Neural cell (in vitro differentiated cells): ENCODE measurements around the gene MIEF1.

Experiments
- EP300 ChIP-seq: fragments of 450-650 bp; conservative IDR thresholded peaks from 2 replicates; pipeline ENCODE4 v1.6.1; 2014; ENCODE audit warnings: antibody characterized with exemption, mild to moderate bottlenecking, moderate library complexity; ENCODE audit not compliant: poor library complexity, severe bottlenecking
- EZH2 ChIP-seq: fragments of 200-600, 300-800 bp; shearing (Covaris generic), sonication (generic); IDR thresholded peaks from 2 replicates; pipeline ENCODE4 v1.6.1; 2014; ENCODE audit warnings: antibody characterized with exemption, low read length, borderline replicate concordance, mild to moderate bottlenecking; ENCODE audit not compliant: insufficient read depth, poor library complexity, severe bottlenecking
- POLR2AphosphoS5 ChIP-seq: IDR thresholded peaks from 2 replicates; pipeline ENCODE4 v1.6.1; 2012
- RAD21 ChIP-seq: fragments of 450-650 bp; conservative IDR thresholded peaks from 2 replicates; pipeline ENCODE4 v1.6.1; 2014; ENCODE audit warnings: antibody characterized with exemption, mild to moderate bottlenecking, moderate library complexity
- TF ChIP-seq, protein P1 (sequence below): fragments of 450-650 bp; IDR thresholded peaks from 2 replicates; pipeline ENCODE4 v1.5.1; 2014; ENCODE audit warnings: antibody characterized with exemption, mild to moderate bottlenecking, moderate library complexity; ENCODE audit not compliant: poor library complexity, severe bottlenecking
- TF ChIP-seq, protein P2 (sequence below): IDR thresholded peaks from 2 replicates; pipeline ENCODE4 v1.6.1; 2012; ENCODE audit warnings: borderline replicate concordance

DNA sequence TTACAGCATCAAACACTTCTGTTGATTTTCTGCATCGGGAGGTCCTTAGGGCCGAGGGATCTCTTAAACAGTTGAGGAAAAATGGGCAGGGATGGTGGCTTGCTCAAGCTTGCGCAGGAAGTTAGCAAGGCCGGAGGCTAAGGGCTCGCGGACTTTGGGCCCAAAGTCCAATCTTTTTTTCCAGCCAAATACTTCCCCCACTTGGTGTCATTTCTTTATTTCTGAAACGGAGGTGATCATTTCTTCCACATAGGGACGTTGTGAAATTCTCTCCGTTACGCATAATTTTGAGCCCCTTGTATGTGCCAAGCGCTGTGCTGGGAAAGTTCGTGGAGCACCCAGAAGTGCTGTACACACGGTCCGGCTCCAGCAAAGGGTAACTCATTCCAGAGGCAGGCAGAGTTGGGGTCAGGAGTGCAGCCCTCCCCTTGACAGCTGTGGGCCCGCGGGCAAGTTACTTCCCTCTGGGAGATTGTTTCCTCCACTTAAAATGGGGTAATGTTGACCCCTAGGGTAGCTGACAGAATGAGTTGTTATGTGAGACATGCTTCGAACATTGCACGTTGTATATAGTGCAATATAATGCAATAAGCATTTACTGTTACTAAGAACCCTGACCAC lies 809 bp downstream of the MIEF1 start:
- TF ChIP-seq, protein P1, sequence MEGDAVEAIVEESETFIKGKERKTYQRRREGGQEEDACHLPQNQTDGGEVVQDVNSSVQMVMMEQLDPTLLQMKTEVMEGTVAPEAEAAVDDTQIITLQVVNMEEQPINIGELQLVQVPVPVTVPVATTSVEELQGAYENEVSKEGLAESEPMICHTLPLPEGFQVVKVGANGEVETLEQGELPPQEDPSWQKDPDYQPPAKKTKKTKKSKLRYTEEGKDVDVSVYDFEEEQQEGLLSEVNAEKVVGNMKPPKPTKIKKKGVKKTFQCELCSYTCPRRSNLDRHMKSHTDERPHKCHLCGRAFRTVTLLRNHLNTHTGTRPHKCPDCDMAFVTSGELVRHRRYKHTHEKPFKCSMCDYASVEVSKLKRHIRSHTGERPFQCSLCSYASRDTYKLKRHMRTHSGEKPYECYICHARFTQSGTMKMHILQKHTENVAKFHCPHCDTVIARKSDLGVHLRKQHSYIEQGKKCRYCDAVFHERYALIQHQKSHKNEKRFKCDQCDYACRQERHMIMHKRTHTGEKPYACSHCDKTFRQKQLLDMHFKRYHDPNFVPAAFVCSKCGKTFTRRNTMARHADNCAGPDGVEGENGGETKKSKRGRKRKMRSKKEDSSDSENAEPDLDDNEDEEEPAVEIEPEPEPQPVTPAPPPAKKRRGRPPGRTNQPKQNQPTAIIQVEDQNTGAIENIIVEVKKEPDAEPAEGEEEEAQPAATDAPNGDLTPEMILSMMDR: no peak
- TF ChIP-seq POLR2AphosphoS5: no peak
- no peak for TF ChIP-seq RAD21
- TF ChIP-seq EZH2: no peak
- TF ChIP-seq, protein P2, sequence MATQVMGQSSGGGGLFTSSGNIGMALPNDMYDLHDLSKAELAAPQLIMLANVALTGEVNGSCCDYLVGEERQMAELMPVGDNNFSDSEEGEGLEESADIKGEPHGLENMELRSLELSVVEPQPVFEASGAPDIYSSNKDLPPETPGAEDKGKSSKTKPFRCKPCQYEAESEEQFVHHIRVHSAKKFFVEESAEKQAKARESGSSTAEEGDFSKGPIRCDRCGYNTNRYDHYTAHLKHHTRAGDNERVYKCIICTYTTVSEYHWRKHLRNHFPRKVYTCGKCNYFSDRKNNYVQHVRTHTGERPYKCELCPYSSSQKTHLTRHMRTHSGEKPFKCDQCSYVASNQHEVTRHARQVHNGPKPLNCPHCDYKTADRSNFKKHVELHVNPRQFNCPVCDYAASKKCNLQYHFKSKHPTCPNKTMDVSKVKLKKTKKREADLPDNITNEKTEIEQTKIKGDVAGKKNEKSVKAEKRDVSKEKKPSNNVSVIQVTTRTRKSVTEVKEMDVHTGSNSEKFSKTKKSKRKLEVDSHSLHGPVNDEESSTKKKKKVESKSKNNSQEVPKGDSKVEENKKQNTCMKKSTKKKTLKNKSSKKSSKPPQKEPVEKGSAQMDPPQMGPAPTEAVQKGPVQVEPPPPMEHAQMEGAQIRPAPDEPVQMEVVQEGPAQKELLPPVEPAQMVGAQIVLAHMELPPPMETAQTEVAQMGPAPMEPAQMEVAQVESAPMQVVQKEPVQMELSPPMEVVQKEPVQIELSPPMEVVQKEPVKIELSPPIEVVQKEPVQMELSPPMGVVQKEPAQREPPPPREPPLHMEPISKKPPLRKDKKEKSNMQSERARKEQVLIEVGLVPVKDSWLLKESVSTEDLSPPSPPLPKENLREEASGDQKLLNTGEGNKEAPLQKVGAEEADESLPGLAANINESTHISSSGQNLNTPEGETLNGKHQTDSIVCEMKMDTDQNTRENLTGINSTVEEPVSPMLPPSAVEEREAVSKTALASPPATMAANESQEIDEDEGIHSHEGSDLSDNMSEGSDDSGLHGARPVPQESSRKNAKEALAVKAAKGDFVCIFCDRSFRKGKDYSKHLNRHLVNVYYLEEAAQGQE: no peak
- no peak for TF ChIP-seq EP300
